NCI-H1048 (cell line): Measurements from ENCODE around the gene SIGLEC12.
"Not testable (repeated sequence)": the region's sequence is repeated elsewhere in the genome, so short reads cannot be mapped to it uniquely, and the experiment has no call there.

Source experiments
- DNase-seq: peaks from one replicate; lab custom pipeline; 2025; lab: John Stamatoyannopoulos, UW

The SIGLEC12 gene

GRCh38 chr19:51479531-51480331, 21.9 kb downstream of the SIGLEC12 start:
- DNase-seq = no peak

- DNase-seq = no peak
These were observed 23.0 kb downstream of the SIGLEC12 start, which contains the start of gene CEACAM18 for GRCh38 chr19:51478381-51479234. CEACAM18 (plus strand) TSS chr19:51478539.

- DNase-seq = no peak
These were observed 24.3 kb downstream of the SIGLEC12 start for GRCh38 chr19:51477344-51477743.

- no peak for DNase-seq
These were observed 25.4 kb downstream of the SIGLEC12 start for GRCh38 chr19:51476164-51476563.

- peak; percentile 45 for DNase-seq
These were observed 28.4 kb downstream of the SIGLEC12 start for GRCh38 chr19:51473009-51473707.

- no peak for DNase-seq
These were observed 29.0 kb downstream of the SIGLEC12 start for GRCh38 chr19:51472607-51473006.

GRCh38 chr19:51471527-51471926, 30.1 kb downstream of the SIGLEC12 start:
- DNase-seq = no peak

GRCh38 chr19:51470966-51471365, 30.6 kb downstream of the SIGLEC12 start:
- no peak for DNase-seq

GRCh38 chr19:51469629-51470028, 32.0 kb downstream of the SIGLEC12 start:
- DNase-seq = no peak

- DNase-seq = no peak
These were observed 32.4 kb downstream of the SIGLEC12 start for GRCh38 chr19:51469162-51469561.

GRCh38 chr19:51468545-51468920, 33.1 kb downstream of the SIGLEC12 start:
- no peak for DNase-seq

GRCh38 chr19:51467864-51468544, 33.6 kb downstream of the SIGLEC12 start:
- no peak for DNase-seq

- DNase-seq = no peak
These were observed 34.9 kb downstream of the SIGLEC12 start for GRCh38 chr19:51466723-51467122.

- not testable (repeated sequence) for DNase-seq
These were observed 37.5 kb downstream of the SIGLEC12 start for GRCh38 chr19:51463976-51464581.

GRCh38 chr19:51462681-51463080, 38.9 kb downstream of the SIGLEC12 start:
- no peak for DNase-seq

GRCh38 chr19:51462276-51462675, 39.3 kb downstream of the SIGLEC12 start:
- no peak for DNase-seq

GRCh38 chr19:51461723-51462161, 39.9 kb downstream of the SIGLEC12 start:
- DNase-seq = no peak

- DNase-seq = no peak
These were observed 41.2 kb downstream of the SIGLEC12 start for GRCh38 chr19:51460164-51460992.

GRCh38 chr19:51458899-51459505, 42.6 kb downstream of the SIGLEC12 start:
- DNase-seq = no peak

- DNase-seq = no peak
These were observed 43.5 kb downstream of the SIGLEC12 start, which contains the start of gene SIGLEC8 for GRCh38 chr19:51458051-51458645. SIGLEC8 (minus strand) TSS chr19:51458454; CDS start chr19:51458387, 67 bp downstream.
